M059J (cell line): ENCODE measurements around the gene TRAF2. TPM values are rescaled to one million over a fixed set of nuclear protein-coding genes. Genes with fewer than 3 reads are reported as not detected.

ENCODE experiments used
- total RNA-seq: library from RNA; depleted of rRNA; stranded (reverse); fragments of >200 nt; shearing (Covaris generic); gene quantifications from 2 replicates; pipeline ENCODE4 v1.2.3, GENCODE V29; 2014; rRNA removed

TRAF2 gene
- total RNA-seq, 1 experiment from 2014 or later, result 26.8 TPM

Other genes starting within 250 kb of the TRAF2 start
- gene EGFL7, start 223.6 kb upstream of the TRAF2 start, total RNA-seq, result 18.0 and 20.9 TPM in 2 replicates
- 47.9 and 55.7 TPM in 2 replicates for gene AGPAT2, start 199.1 kb upstream of the TRAF2 start, total RNA-seq
- 1.5 and 1.6 TPM in 2 replicates for gene DIPK1B, start 173.9 kb upstream of the TRAF2 start, total RNA-seq
- not detected in 2 replicates for gene LCN10, start 143.6 kb upstream of the TRAF2 start, total RNA-seq
- not detected in 2 replicates for gene LCN6, start 138.0 kb upstream of the TRAF2 start, total RNA-seq
- gene LCN8, start 128.3 kb upstream of the TRAF2 start, total RNA-seq, result not detected in 2 replicates
- gene LCN15, start 122.0 kb upstream of the TRAF2 start, total RNA-seq, result not detected in 2 replicates
- gene TMEM141, start 95.2 kb upstream of the TRAF2 start, total RNA-seq, result 63.0 and 84.8 TPM in 2 replicates
- not detected in 2 replicates for gene CCDC183, start 90.2 kb upstream of the TRAF2 start, total RNA-seq
- 55.9 and 75.4 TPM in 2 replicates for gene RABL6, start 78.6 kb upstream of the TRAF2 start, total RNA-seq
- 0.15 and 1.1 TPM in 2 replicates for gene AJM1, start 44.0 kb upstream of the TRAF2 start, total RNA-seq
- gene PHPT1, start 37.1 kb upstream of the TRAF2 start, total RNA-seq, result 81.2 and 95.3 TPM in 2 replicates
- 0.44 TPM in 1 of 2 replicates, not detected in the other for gene MAMDC4, start 34.2 kb upstream of the TRAF2 start, total RNA-seq
- 567 and 587 TPM in 2 replicates for gene EDF1, start 20.2 kb upstream of the TRAF2 start, total RNA-seq
- gene FBXW5, start 58.2 kb downstream of the TRAF2 start, total RNA-seq, result 78.4 and 117 TPM in 2 replicates
- gene C8G, start 58.7 kb downstream of the TRAF2 start, total RNA-seq, result 0.89 TPM in 1 of 2 replicates, not detected in the other
- 1.2 TPM in 1 of 2 replicates, not detected in the other for gene LCN12, start 65.8 kb downstream of the TRAF2 start, total RNA-seq
- not detected in 2 replicates for gene PTGDS, start 91.0 kb downstream of the TRAF2 start, total RNA-seq
- gene LCNL1, start 96.5 kb downstream of the TRAF2 start, total RNA-seq, result not detected in 2 replicates
- 53.1 and 59.0 TPM in 2 replicates for gene PAXX, start 105.9 kb downstream of the TRAF2 start, total RNA-seq
- 11.0 and 18.9 TPM in 2 replicates for gene CLIC3, start 110.1 kb downstream of the TRAF2 start, total RNA-seq
- 9.2 and 10.2 TPM in 2 replicates for gene ABCA2, start 141.7 kb downstream of the TRAF2 start, total RNA-seq
- gene FUT7, start 145.6 kb downstream of the TRAF2 start, total RNA-seq, result not detected in 2 replicates
- 8.2 and 10.7 TPM in 2 replicates for gene NPDC1, start 159.7 kb downstream of the TRAF2 start, total RNA-seq
- not detected in 2 replicates for gene ENTPD2, start 167.5 kb downstream of the TRAF2 start, total RNA-seq
- gene SAPCD2, start 184.0 kb downstream of the TRAF2 start, total RNA-seq, result 11.8 and 28.5 TPM in 2 replicates
- 6.7 and 12.9 TPM in 2 replicates for gene UAP1L1, start 191.0 kb downstream of the TRAF2 start, total RNA-seq
- 86.8 and 145 TPM in 2 replicates for gene MAN1B1, start 200.5 kb downstream of the TRAF2 start, total RNA-seq
- 26.8 and 30.0 TPM in 2 replicates for gene DPP7, start 228.2 kb downstream of the TRAF2 start, total RNA-seq